Thyroid gland (tissue), 4 donors: ENCODE measurements around the gene ITGBL1. TPM values are rescaled to one million over a fixed set of nuclear protein-coding genes. Genes with fewer than 3 reads are reported as not detected.

Experiments
- DNase-seq, 2 donors: peaks; one replicate each; pipeline ENCODE4 v3.0.0-alpha.2; 2019
- H3K27ac ChIP-seq, 3 donors: fragments of 200-600 bp; sonication (generic); 1 replicate in 2 of 3; 2 replicates in 1 of 3; pipeline ENCODE4 v1.5.1; 2016 to 2019; ENCODE audit warnings: mild to moderate bottlenecking in 1 of 3, moderate library complexity in 1 of 3
- H3K27me3 ChIP-seq: fragments of 200-600 bp; sonication (generic); one replicate; pipeline ENCODE4 v1.5.1; 2019
- H3K36me3 ChIP-seq, 2 donors: fragments of 200-600 bp; sonication (generic); one replicate each; pipeline ENCODE4 v1.5.1; 2016 to 2019
- H3K4me1 ChIP-seq, 2 donors: fragments of 200-600 bp; sonication (generic); one replicate each; pipeline ENCODE4 v1.5.1; 2017 to 2019
- H3K4me3 ChIP-seq, 3 donors: fragments of 200-600 bp; sonication (generic); replicated peaks in 1 of 3; 1 replicate in 2 of 3; 2 replicates in 1 of 3; pipeline ENCODE4 v1.5.1; 2016; ENCODE audit warnings: mild to moderate bottlenecking in 1 of 3
- H3K9me3 ChIP-seq: fragments of 200-600 bp; sonication (generic); one replicate; pipeline ENCODE4 v1.5.1; 2017
- POLR2A ChIP-seq, 2 donors: fragments of 450-650 bp; IDR thresholded peaks; one replicate each; pipeline ENCODE4 v1.6.1; 2017; ENCODE audit warnings: antibody characterized with exemption in 2 of 2, mild to moderate bottlenecking in 2 of 2, moderate library complexity in 1 of 2
- WGBS, 2 donors: methylation state at CpG; one replicate each; pipeline ENCODE4 v1.1.5; 2017; 5-methylcytosine and 5-hydroxymethylcytosine counted together
- intact Hi-C: fragments of 100-400 bp; cut with DNase I; formaldehyde crosslinking; loops from one replicate; pipeline ENCODE4 v1.15.1; 2023
- total RNA-seq, 4 donors: library from RNA; depleted of rRNA; stranded (reverse); fragments of >200 nt; gene quantifications; one replicate each; pipeline ENCODE4 v1.2.3, GENCODE V29; 2016
- TF ChIP-seq, protein P1 (sequence below), 6 experiments: fragments of 200-600 bp in 3 of 6; fragments of 450-650 bp in 3 of 6; sonication (generic) in 3 of 6; IDR thresholded peaks; one replicate each; pipeline ENCODE4 v1.5.1; 2016 to 2019; ENCODE audit warnings: antibody characterized with exemption in 6 of 6, mild to moderate bottlenecking in 2 of 6, inconsistent platforms in 1 of 6, moderate library complexity in 1 of 6

The ITGBL1 gene
- total RNA-seq, 4 donors from 2014 or later = 3.4 to 20.6 (median 4.5) TPM

DNA sequence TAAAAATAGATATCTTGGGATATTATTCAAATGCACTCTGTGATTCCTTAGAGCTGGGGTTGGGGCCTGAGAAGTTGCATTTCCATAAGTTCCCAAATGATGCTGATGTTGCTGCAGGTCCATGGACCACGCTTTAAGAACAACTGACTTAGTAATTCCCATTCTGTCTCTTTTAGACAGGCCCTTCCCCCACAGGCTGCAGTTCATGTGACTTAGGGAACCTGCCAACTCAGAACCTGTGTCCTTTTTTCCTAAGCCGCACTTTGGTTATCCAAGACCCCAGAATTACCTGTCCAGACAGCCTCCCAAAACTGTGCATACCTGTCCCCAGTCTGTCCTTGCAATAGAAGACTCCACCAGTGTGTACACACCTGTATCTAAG is 1.7 kb upstream of the ITGBL1 start:
- WGBS, 2 donors = 83 to 87% methylated on average over 2 of the region's 2 CpGs
- no peak for TF ChIP-seq POLR2A (IDR thresholded peaks at IDR 0.05)
- TF ChIP-seq, protein P1, sequence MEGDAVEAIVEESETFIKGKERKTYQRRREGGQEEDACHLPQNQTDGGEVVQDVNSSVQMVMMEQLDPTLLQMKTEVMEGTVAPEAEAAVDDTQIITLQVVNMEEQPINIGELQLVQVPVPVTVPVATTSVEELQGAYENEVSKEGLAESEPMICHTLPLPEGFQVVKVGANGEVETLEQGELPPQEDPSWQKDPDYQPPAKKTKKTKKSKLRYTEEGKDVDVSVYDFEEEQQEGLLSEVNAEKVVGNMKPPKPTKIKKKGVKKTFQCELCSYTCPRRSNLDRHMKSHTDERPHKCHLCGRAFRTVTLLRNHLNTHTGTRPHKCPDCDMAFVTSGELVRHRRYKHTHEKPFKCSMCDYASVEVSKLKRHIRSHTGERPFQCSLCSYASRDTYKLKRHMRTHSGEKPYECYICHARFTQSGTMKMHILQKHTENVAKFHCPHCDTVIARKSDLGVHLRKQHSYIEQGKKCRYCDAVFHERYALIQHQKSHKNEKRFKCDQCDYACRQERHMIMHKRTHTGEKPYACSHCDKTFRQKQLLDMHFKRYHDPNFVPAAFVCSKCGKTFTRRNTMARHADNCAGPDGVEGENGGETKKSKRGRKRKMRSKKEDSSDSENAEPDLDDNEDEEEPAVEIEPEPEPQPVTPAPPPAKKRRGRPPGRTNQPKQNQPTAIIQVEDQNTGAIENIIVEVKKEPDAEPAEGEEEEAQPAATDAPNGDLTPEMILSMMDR (IDR thresholded peaks at IDR 0.05) = no peak
- intact Hi-C loops = no loop called here
- Histone ChIP-seq H3K27me3 (no peaks in the 10 kb centered on the region), H3K4me3 (no peak overlapping the region), H3K27ac (peak overlapping the region in 1 of 3 donors; percentile 8), H3K9me3 (no peaks in the 10 kb centered on the region), H3K4me1 (peaks cover 0 to 7% of the 10 kb centered on the region in 2 donors), H3K36me3 (no peaks in the 10 kb centered on the region)
- DNase-seq = no peak

DNA sequence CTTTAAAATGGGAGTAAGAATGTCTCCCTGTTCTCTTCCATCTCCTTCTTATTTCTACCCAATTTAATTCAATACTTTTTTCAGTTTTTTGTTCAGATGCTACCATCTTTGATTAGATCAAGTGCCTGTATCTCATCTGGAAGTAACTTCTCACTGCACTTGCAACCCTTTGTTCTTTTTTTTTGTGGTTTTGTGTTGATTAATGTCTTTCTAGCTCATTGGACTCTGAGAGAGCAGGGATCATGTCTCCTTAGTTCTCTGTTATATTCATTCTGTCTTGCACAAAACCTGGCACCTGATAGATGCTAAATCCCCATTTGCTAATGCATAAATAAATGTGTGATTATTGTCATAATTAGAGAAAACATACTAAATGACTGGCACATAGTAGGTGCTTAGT is 834 bp upstream of the ITGBL1 start:
- Histone ChIP-seq H3K4me3 (no peak overlapping the region), H3K36me3 (no peaks in the 10 kb centered on the region), H3K27me3 (no peaks in the 10 kb centered on the region), H3K9me3 (no peaks in the 10 kb centered on the region), H3K27ac (no peak overlapping the region), H3K4me1 (peaks cover 0 to 13% of the 10 kb centered on the region in 2 donors)
- no peak for DNase-seq
- intact Hi-C loops = no loop called here
- TF ChIP-seq, protein P1 (IDR thresholded peaks at IDR 0.05) = no peak
- TF ChIP-seq POLR2A (IDR thresholded peaks at IDR 0.05) = no peak

DNA sequence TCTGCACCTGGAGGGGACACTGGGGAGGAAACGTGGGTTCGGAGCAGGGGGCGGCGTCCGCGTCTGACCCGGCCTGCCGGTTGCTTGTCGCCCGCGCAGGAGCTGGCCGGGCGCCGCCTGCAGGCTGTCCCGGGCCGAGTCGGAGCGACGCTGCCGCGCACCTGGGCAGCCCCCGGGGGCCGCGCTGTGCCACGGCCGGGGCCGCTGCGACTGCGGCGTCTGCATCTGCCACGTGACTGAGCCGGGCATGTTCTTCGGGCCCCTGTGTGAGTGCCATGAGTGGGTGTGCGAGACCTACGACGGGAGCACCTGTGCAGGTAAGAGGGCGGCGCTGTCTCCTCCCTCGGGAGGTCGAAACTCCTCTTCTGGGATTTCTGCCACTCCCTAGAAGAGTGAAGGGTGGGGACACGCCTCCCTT is 1.3 kb downstream of the ITGBL1 start:
- Histone ChIP-seq H3K36me3 (no peaks in the 10 kb centered on the region), H3K27me3 (no peaks in the 10 kb centered on the region), H3K27ac (peak overlapping the region; percentile 41 to 66 (median 48)), H3K4me3 (peak overlapping the region in 2 of 3 donors; percentile 27 to 30), H3K4me1 (peaks cover 0 to 13% of the 10 kb centered on the region in 2 donors), H3K9me3 (no peaks in the 10 kb centered on the region)
- intact Hi-C loops = no loop called here
- TF ChIP-seq POLR2A (IDR thresholded peaks at IDR 0.05) = no peak
- TF ChIP-seq, protein P1 (IDR thresholded peaks at IDR 0.05) = peak in 4 of 6 experiments; percentile 8 to 54 (median 40)
- peak; percentile 64 to 65 for DNase-seq
- 16 to 19% methylated on average over 10 to 28 of the region's 41 CpGs for WGBS, 2 donors

DNA sequence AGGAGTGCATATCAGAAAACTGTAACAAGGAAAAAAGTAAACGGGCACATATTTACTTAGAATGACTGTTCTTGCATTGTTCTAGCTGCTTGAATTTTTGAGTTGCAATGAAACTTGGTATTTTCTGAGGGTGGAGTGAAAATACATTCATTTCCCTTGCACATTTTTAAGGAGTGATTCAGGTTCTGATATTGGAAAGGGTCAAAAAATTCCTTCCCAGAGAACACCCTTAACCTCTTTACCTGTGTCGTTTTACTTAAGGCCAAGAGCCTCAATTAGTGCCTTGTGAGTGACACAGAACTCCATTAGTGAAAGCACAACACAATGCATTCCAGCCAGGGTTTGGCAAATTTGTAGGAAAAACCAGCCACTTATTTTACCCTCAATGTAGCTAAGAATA is 2.3 kb downstream of the ITGBL1 start:
- H3K4me3 ChIP-seq = no peak overlapping the region
- WGBS, 2 donors = 24 to 36% methylated on average over 2 of the region's 2 CpGs

DNA sequence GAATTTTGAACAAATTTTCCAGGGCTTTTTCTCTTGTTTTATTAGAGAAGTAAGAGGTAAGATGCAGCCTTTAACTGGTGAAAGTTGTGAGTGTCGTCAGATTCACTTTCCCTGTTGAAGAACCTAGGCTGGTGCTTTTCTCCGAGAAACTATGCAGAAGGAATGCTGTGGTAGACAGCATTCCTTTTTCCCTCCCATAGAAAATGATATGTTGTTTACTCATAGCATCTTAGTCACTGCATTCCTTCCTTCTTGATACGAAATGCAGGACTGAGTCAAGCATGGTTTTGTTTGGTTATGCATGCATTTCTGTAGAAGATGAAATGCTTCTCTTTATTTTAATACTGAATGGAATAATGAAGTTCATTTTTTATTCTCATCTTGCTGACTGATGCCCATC is 3.4 kb downstream of the ITGBL1 start:
- no peak for DNase-seq
- H3K27ac ChIP-seq = no peak overlapping the region
- H3K36me3 ChIP-seq = no peaks in the 10 kb centered on the region
- no peak overlapping the region for H3K4me3 ChIP-seq
- H3K4me1 ChIP-seq = peaks cover 0 to 10% of the 10 kb centered on the region in 2 donors
- H3K9me3 ChIP-seq = no peaks in the 10 kb centered on the region
- intact Hi-C loops = no loop called here
- no peak for TF ChIP-seq POLR2A (IDR thresholded peaks at IDR 0.05)
- TF ChIP-seq, protein P1 (IDR thresholded peaks at IDR 0.05) = no peak
- WGBS, 2 donors = 28 to 41% methylated on average over 3 of the region's 3 CpGs
- no peaks in the 10 kb centered on the region for H3K27me3 ChIP-seq

More for the DNA sequence above, 2.3 kb downstream of the ITGBL1 start:
- peak overlapping the region in 1 of 3 donors; percentile 18 for H3K27ac ChIP-seq
- peaks cover 0 to 13% of the 10 kb centered on the region in 2 donors for H3K4me1 ChIP-seq
- intact Hi-C loops = no loop called here
- H3K36me3 ChIP-seq = no peaks in the 10 kb centered on the region
- TF ChIP-seq, protein P1 (IDR thresholded peaks at IDR 0.05) = no peak
- TF ChIP-seq POLR2A (IDR thresholded peaks at IDR 0.05) = no peak
- H3K27me3 ChIP-seq = no peaks in the 10 kb centered on the region
- H3K9me3 ChIP-seq = no peaks in the 10 kb centered on the region
- no peak for DNase-seq
